Measurements from ENCODE around the gene CD79A. TPM values are rescaled to one million over a fixed set of nuclear protein-coding genes. Genes with fewer than 3 reads are reported as not detected.

The CD79A gene
- total and polyA plus RNA-seq, 2 donors (not counting 1 experiment from before 2014, with no cell fraction given), result 0.07 to 0.17 TPM

DNA sequence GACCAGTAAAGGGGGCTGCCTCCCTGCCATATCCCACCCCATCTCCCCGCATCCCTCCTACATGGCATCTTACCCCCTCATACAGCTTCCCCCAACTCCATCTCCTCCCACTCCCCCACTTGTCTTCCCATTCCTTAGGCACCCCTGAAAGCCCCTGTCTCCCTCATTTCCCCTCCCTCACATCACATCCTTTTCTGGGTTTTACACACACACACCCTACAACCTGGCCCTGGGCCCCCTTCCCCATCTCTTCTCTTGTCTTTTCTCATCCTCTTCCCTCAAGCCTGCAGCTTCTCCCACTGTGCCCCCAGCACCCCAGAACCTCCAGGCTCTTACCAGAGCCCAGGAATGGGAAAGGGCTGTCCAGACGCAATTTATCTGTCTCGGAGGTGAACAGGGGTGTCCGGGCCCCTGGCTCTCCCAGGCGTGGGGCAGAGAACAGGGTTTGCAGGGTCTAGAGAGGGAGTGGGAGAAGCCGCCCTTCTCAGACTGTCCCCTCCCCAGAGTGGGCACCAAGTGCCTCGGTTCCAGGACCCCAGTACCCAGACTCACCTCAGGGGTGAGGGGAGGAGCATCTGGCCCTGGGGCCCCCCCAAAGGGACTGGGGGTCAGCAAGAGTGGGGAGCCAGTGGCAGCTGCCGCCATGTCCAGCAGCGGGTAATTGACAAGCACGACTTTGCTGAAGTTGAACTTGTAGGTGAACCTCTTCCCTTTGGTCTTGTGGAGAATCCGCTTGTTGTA lies 31.8 kb downstream of the CD79A start:
- no peak overlapping the region for H3K9ac ChIP-seq (ENCODE audit: insufficient read depth, low read length)
- no peak overlapping the region for H2AFZ ChIP-seq (ENCODE audit: low read length)
- peaks cover 27% of the 10 kb centered on the region for H3K27me3 ChIP-seq (ENCODE audit: control insufficient read depth, insufficient read depth, low read length)
- H3K4me1 ChIP-seq (ENCODE audit: control insufficient read depth, extremely low read depth, insufficient read depth, low read length), result no peaks in the 10 kb centered on the region
- TF ChIP-seq EZH2 (IDR thresholded peaks at IDR 0.05; ENCODE audit: low read length, missing control alignments), result no peak
- TF ChIP-seq, protein P1, sequence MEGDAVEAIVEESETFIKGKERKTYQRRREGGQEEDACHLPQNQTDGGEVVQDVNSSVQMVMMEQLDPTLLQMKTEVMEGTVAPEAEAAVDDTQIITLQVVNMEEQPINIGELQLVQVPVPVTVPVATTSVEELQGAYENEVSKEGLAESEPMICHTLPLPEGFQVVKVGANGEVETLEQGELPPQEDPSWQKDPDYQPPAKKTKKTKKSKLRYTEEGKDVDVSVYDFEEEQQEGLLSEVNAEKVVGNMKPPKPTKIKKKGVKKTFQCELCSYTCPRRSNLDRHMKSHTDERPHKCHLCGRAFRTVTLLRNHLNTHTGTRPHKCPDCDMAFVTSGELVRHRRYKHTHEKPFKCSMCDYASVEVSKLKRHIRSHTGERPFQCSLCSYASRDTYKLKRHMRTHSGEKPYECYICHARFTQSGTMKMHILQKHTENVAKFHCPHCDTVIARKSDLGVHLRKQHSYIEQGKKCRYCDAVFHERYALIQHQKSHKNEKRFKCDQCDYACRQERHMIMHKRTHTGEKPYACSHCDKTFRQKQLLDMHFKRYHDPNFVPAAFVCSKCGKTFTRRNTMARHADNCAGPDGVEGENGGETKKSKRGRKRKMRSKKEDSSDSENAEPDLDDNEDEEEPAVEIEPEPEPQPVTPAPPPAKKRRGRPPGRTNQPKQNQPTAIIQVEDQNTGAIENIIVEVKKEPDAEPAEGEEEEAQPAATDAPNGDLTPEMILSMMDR (conservative IDR thresholded peaks at IDR 0.05 in 1 of 2, IDR thresholded peaks at IDR 0.05 in 1 of 2; ENCODE audit: low read depth in 1 of 2, low read length in 2 of 2), result no peak
- no peaks in the 10 kb centered on the region for H3K79me2 ChIP-seq (ENCODE audit: control insufficient read depth, insufficient read depth, low read length)
- H3K36me3 ChIP-seq (ENCODE audit: control insufficient read depth, insufficient read depth, low read length), result peaks cover 13% of the 10 kb centered on the region
- H3K27ac ChIP-seq (ENCODE audit: insufficient read depth, low read length), result no peak overlapping the region
- H3K9me3 ChIP-seq (ENCODE audit: control insufficient read depth, insufficient read depth, low read depth, low read length), result no peaks in the 10 kb centered on the region
- H4K20me1 ChIP-seq (ENCODE audit: control insufficient read depth, extremely low read depth, insufficient read depth, low read length), result no peaks in the 10 kb centered on the region
- H3K4me3 ChIP-seq (replicated peaks in 1 of 4; ENCODE audit: control extremely low read depth in 1 of 4, insufficient read depth in 1 of 4, low read depth in 3 of 4, low read length in 4 of 4), result no peak overlapping the region
- no peak overlapping the region for H3K4me2 ChIP-seq (ENCODE audit: extremely low read depth, insufficient read depth, low read length)
- no peak for DNase-seq (ENCODE audit: low read depth in 2 of 2)

DNA sequence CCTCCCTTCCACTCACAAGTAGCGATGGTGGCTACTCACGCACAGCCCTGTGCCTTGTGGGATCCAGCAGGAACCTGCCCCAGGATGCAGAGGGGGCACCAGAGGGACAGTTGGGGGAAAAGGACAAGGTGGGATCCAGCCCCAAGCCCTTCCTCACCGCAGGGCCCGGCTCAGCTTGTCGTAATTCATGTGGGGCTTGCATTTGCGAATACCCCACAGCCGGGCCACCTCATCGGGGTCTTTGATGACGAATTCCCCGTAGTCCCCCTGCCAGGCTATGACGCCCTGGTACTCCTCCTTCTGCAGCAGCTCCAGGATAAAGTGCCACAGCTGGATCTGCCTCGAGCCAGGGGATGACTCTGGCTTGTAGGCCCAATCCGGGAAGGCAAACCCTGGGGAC lies 32.6 kb downstream of the CD79A start:
- DNase-seq (ENCODE audit: low read depth in 2 of 2), result no peak
- no peak overlapping the region for H3K4me3 ChIP-seq (replicated peaks in 1 of 4; ENCODE audit: control extremely low read depth in 1 of 4, insufficient read depth in 1 of 4, low read depth in 3 of 4, low read length in 4 of 4)
- no peak overlapping the region for H3K27ac ChIP-seq (ENCODE audit: insufficient read depth, low read length)
- no peaks in the 10 kb centered on the region for H3K4me1 ChIP-seq (ENCODE audit: control insufficient read depth, extremely low read depth, insufficient read depth, low read length)
- H3K36me3 ChIP-seq (ENCODE audit: control insufficient read depth, insufficient read depth, low read length), result peaks cover 9% of the 10 kb centered on the region
- H3K9ac ChIP-seq (ENCODE audit: insufficient read depth, low read length), result no peak overlapping the region
- no peaks in the 10 kb centered on the region for H3K9me3 ChIP-seq (ENCODE audit: control insufficient read depth, insufficient read depth, low read depth, low read length)
- no peak overlapping the region for H2AFZ ChIP-seq (ENCODE audit: low read length)
- H3K27me3 ChIP-seq (ENCODE audit: control insufficient read depth, insufficient read depth, low read length), result peaks cover 31% of the 10 kb centered on the region
- no peak for TF ChIP-seq EZH2 (IDR thresholded peaks at IDR 0.05; ENCODE audit: low read length, missing control alignments)
- TF ChIP-seq, protein P1 (conservative IDR thresholded peaks at IDR 0.05 in 1 of 2, IDR thresholded peaks at IDR 0.05 in 1 of 2; ENCODE audit: low read depth in 1 of 2, low read length in 2 of 2), result no peak
- no peaks in the 10 kb centered on the region for H3K79me2 ChIP-seq (ENCODE audit: control insufficient read depth, insufficient read depth, low read length)
- H3K4me2 ChIP-seq (ENCODE audit: extremely low read depth, insufficient read depth, low read length), result no peak overlapping the region
- no peaks in the 10 kb centered on the region for H4K20me1 ChIP-seq (ENCODE audit: control insufficient read depth, extremely low read depth, insufficient read depth, low read length)

DNA sequence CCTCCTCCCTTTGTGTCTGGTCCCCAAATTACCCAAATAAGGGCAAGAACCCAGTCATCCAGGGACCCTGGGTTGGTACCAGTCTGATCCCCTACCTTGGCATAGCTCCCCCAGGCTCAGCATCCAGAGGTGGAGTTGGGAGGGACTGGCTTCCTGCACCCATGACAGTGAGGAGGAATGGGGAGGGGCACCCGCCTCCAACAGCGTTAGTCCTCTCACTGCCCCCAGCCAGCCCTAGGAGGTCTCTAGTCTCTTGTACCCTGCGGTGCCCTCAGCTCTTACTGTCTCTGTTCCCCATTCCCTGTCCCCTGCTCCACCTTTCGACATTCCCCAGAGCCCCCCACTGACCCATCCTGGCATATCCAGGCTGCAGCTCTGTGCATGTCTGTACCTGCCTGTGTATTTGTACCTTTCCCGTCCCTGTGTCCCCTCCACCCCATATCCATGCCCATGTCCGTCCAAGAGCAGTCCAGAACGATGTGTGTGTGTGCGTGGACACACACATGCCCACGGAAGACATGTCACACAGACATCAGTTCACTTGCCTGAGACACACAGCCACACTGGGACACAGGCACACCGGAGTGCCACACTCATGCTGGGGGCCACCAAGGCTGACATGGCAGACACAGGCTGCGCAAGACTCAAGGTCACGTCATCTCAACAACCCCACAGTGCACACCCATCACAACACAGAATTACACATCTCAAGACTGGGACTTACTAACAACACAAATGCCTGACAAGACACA lies 33.3 kb downstream of the CD79A start:
- Histone ChIP-seq H3K79me2 (ENCODE audit: control insufficient read depth, insufficient read depth, low read length) (no peaks in the 10 kb centered on the region), H2AFZ (ENCODE audit: low read length) (no peak overlapping the region), H3K27me3 (ENCODE audit: control insufficient read depth, insufficient read depth, low read length) (peaks cover 35% of the 10 kb centered on the region), H3K27ac (ENCODE audit: insufficient read depth, low read length) (no peak overlapping the region), H3K4me1 (ENCODE audit: control insufficient read depth, extremely low read depth, insufficient read depth, low read length) (no peaks in the 10 kb centered on the region), H3K4me3 (replicated peaks in 1 of 4; ENCODE audit: control extremely low read depth in 1 of 4, insufficient read depth in 1 of 4, low read depth in 3 of 4, low read length in 4 of 4) (no peak overlapping the region), H3K36me3 (ENCODE audit: control insufficient read depth, insufficient read depth, low read length) (peaks cover 5% of the 10 kb centered on the region), H3K9me3 (ENCODE audit: control insufficient read depth, insufficient read depth, low read depth, low read length) (no peaks in the 10 kb centered on the region), H4K20me1 (ENCODE audit: control insufficient read depth, extremely low read depth, insufficient read depth, low read length) (no peaks in the 10 kb centered on the region), H3K9ac (ENCODE audit: insufficient read depth, low read length) (no peak overlapping the region), H3K4me2 (ENCODE audit: extremely low read depth, insufficient read depth, low read length) (no peak overlapping the region)
- no peak for DNase-seq (ENCODE audit: low read depth in 2 of 2)
- no peak for TF ChIP-seq EZH2 (IDR thresholded peaks at IDR 0.05; ENCODE audit: low read length, missing control alignments)
- TF ChIP-seq, protein P1 (conservative IDR thresholded peaks at IDR 0.05 in 1 of 2, IDR thresholded peaks at IDR 0.05 in 1 of 2; ENCODE audit: low read depth in 1 of 2, low read length in 2 of 2), result no peak
